HG03025 (cell line): Measurements from ENCODE around the gene UNC119.
"Not testable (repeated sequence)": the region's sequence is repeated elsewhere in the genome, so short reads cannot be mapped to it uniquely, and the experiment has no call there.

Experiments
- ATAC-seq: cut with Tn5 transposase; IDR thresholded peaks from one replicate; pipeline ENCODE4 v1.9.1; 2021; ENCODE audit warnings: mild to moderate bottlenecking, moderate library complexity; ENCODE audit not compliant: unreplicated experiment, low FRiP score

The UNC119 gene

GRCh38 chr17:28523876-28524275 lies 28.5 kb downstream of the UNC119 start:
- ATAC-seq: no peak

- ATAC-seq: no peak
These were observed 29.2 kb downstream of the UNC119 start for GRCh38 chr17:28523186-28523585.

GRCh38 chr17:28522281-28522680 lies 30.1 kb downstream of the UNC119 start:
- not testable (repeated sequence) for ATAC-seq

- no peak for ATAC-seq
These were observed 30.9 kb downstream of the UNC119 start for GRCh38 chr17:28521311-28522085.

- no peak for ATAC-seq
These were observed 31.7 kb downstream of the UNC119 start for GRCh38 chr17:28520687-28521086.

GRCh38 chr17:28519236-28519635 lies 33.2 kb downstream of the UNC119 start:
- no peak for ATAC-seq

- no peak for ATAC-seq
These were observed 33.8 kb downstream of the UNC119 start for GRCh38 chr17:28518578-28518977.

- ATAC-seq: no peak
These were observed 34.3 kb downstream of the UNC119 start for GRCh38 chr17:28518132-28518531.

- ATAC-seq: no peak
These were observed 36.9 kb downstream of the UNC119 start for GRCh38 chr17:28515518-28515917.

GRCh38 chr17:28514561-28515002 lies 37.8 kb downstream of the UNC119 start:
- no peak for ATAC-seq

- ATAC-seq: no peak
These were observed 38.9 kb downstream of the UNC119 start for GRCh38 chr17:28513476-28513875.

GRCh38 chr17:28511858-28512461 lies 40.5 kb downstream of the UNC119 start:
- no peak for ATAC-seq

GRCh38 chr17:28509789-28510188 lies 42.6 kb downstream of the UNC119 start:
- no peak for ATAC-seq

GRCh38 chr17:28508211-28508724 lies 44.2 kb downstream of the UNC119 start:
- no peak for ATAC-seq

GRCh38 chr17:28507567-28508203 lies 44.7 kb downstream of the UNC119 start:
- ATAC-seq: no peak

GRCh38 chr17:28506763-28507487 lies 45.5 kb downstream of the UNC119 start:
- ATAC-seq: no peak

- no peak for ATAC-seq
These were observed 46.3 kb downstream of the UNC119 start, which contains the start of gene FOXN1 for GRCh38 chr17:28505986-28506665. TSS of gene FOXN1 (plus strand) at chr17:28506348. CDS start at chr17:28523970, 17,622 bp downstream.

- ATAC-seq: no peak
These were observed 49.0 kb downstream of the UNC119 start for GRCh38 chr17:28503420-28503819.

GRCh38 chr17:28501421-28502284 lies 50.8 kb downstream of the UNC119 start:
- no peak for ATAC-seq
